Adrenal gland (tissue), 12 donors: ENCODE measurements around the gene MID1. TPM values are rescaled to one million over a fixed set of nuclear protein-coding genes. Genes with fewer than 3 reads are reported as not detected.
"Not testable (repeated sequence)": the region's sequence is repeated elsewhere in the genome, so short reads cannot be mapped to it uniquely, and the experiment has no call there.

ENCODE experiments used
- DNase-seq, 7 donors: peaks; one replicate each; pipeline ENCODE4 v3.0.0-alpha.2; 2019 to 2020
- H3K27ac ChIP-seq, 5 donors: fragments of 200-600 bp; sonication (generic) in 4 of 5; 1 replicate in 3 of 5; 2 replicates in 2 of 5; pipeline versions ENCODE4 v1.5.1 to v1.8.0; 2016 to 2020; ENCODE audit warnings: mild to moderate bottlenecking in 1 of 5
- H3K27me3 ChIP-seq: fragments of 200-600 bp; 2 replicates; pipeline ENCODE4 v1.8.0; 2021
- H3K36me3 ChIP-seq, 2 donors: fragments of 200-600 bp; replicated peaks in 1 of 2; 1 replicate in 1 of 2; 2 replicates in 1 of 2; pipeline versions ENCODE4 v1.5.1 to v1.8.0; 2018 to 2022
- H3K4me1 ChIP-seq, 2 donors: fragments of 200-600 bp; replicated peaks in 1 of 2; 1 replicate in 1 of 2; 2 replicates in 1 of 2; pipeline versions ENCODE4 v1.5.1 to v1.8.0; 2018 to 2021
- H3K4me3 ChIP-seq, 4 donors: fragments of 200-600 bp; sonication (generic) in 3 of 4; one replicate each; pipeline ENCODE4 v1.5.1; 2016 to 2018
- H3K9me3 ChIP-seq, 3 donors: fragments of 200-600 bp; sonication (generic) in 1 of 3; replicated peaks in 1 of 3; 1 replicate in 2 of 3; 2 replicates in 1 of 3; pipeline versions ENCODE4 v1.5.1 to v1.8.0; 2016 to 2021
- POLR2A ChIP-seq, 2 donors: fragments of 450-650 bp; IDR thresholded peaks; one replicate each; pipeline ENCODE4 v1.6.1; 2017; ENCODE audit warnings: antibody characterized with exemption in 2 of 2, mild to moderate bottlenecking in 2 of 2, moderate library complexity in 1 of 2
- WGBS, 4 donors: extraction: QIAGEN DNeasy Blood & Tissue Kit in 2 of 4; methylation state at CpG; one replicate each; pipeline versions ENCODE4 v1.1.5 to v1.1.7; 2013 to 2017; 5-methylcytosine and 5-hydroxymethylcytosine counted together
- intact Hi-C, 2 donors: fragments of 100-400 bp; cut with DNase I; formaldehyde crosslinking; loops; one replicate each; pipeline versions ENCODE4 v1.14.1 to v1.15.0; 2022 to 2023
- polyA plus RNA-seq, 3 donors: library from polyadenylated mRNA; stranded (reverse); fragments of 200-250 nt in 2 of 3; fragments of 350-450 nt in 1 of 3; fragmentation: Illumina TruSeq in 1 of 3; extraction: RNeasy Lipid Tissue Mini Kit (QIAGEN cat#74804) in 1 of 3; gene quantifications; one replicate each; pipeline ENCODE4 v1.2.3, GENCODE V29; 2013 to 2014
- total RNA-seq, 9 donors: library from RNA; depleted of rRNA in 4 of 9; stranded (reverse); fragments of >200 nt in 4 of 9; fragments of 120-200 nt in 1 of 9; fragmentation: NEBNext Ultra II Directional in 1 of 9; extraction: Animal tissue kit (Norgen Biotek cat#: 25700) in 1 of 9; gene quantifications; one replicate each; pipeline versions ENCODE4 v1.1.0 to v1.2.4, GENCODE V29; 2013 to 2023
- TF ChIP-seq, protein P1 (sequence below), 6 experiments: fragments of 450-650 bp in 4 of 6; fragments of 200-600 bp in 2 of 6; sonication (generic) in 1 of 6; IDR thresholded peaks; 1 replicate in 5 of 6; 2 replicates in 1 of 6; pipeline versions ENCODE4 v1.5.1 to v1.8.0; 2016 to 2021; ENCODE audit warnings: antibody characterized with exemption in 6 of 6, mild to moderate bottlenecking in 2 of 6, moderate library complexity in 1 of 6
- donor health status: healthy with polysubstance abuse.
- donor health status: Bipolar disorder and iron deficiency.
- donor health status: DM: yes; HTN: yes; CAD: no.
- donor health status: DM: no; HTN: no; CAD: no.
- donor health status: DM: no; HTN: no; CAD: no.
- donor health status: DM: yes; HTN: yes; CAD: no.

MID1 gene
- total and polyA plus RNA-seq, 12 donors: 3.6 to 19.4 (median 7.7) TPM

DNA sequence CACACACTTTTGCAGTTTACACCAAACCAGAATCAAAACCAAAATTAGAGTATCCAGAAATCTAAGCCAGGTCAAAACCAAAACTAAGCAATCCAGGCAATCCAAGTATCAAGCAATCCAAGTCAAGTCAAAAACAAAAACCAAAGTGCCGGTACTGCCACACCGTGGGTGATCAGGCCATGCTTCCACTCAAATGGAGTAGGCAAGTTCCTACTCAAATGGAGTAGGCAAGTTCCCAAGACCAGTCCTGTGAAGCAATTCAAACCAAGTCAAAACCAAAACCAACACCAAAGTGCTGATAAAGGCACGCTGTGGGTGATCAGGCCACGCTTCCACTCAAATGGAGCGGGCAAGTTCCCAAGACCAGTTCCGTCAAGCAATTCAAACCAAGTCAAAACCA lies 31.3 kb downstream of the MID1 start:
- Histone ChIP-seq H3K4me3 (no peak overlapping the region), H3K27ac (no peak overlapping the region), H3K27me3 (no peaks in the 10 kb centered on the region), H3K9me3 (no peaks in the 10 kb centered on the region), H3K36me3 (no peaks in the 10 kb centered on the region), H3K4me1 (no peaks in the 10 kb centered on the region)
- WGBS, 4 donors: 90 to 98% (median 94%) methylated on average over 6 of the region's 6 CpGs
- TF ChIP-seq, protein P1, sequence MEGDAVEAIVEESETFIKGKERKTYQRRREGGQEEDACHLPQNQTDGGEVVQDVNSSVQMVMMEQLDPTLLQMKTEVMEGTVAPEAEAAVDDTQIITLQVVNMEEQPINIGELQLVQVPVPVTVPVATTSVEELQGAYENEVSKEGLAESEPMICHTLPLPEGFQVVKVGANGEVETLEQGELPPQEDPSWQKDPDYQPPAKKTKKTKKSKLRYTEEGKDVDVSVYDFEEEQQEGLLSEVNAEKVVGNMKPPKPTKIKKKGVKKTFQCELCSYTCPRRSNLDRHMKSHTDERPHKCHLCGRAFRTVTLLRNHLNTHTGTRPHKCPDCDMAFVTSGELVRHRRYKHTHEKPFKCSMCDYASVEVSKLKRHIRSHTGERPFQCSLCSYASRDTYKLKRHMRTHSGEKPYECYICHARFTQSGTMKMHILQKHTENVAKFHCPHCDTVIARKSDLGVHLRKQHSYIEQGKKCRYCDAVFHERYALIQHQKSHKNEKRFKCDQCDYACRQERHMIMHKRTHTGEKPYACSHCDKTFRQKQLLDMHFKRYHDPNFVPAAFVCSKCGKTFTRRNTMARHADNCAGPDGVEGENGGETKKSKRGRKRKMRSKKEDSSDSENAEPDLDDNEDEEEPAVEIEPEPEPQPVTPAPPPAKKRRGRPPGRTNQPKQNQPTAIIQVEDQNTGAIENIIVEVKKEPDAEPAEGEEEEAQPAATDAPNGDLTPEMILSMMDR (IDR thresholded peaks at IDR 0.05): no peak
- no peak for TF ChIP-seq POLR2A (IDR thresholded peaks at IDR 0.05)
- intact Hi-C loops: no loop called here
- no peak for DNase-seq

DNA sequence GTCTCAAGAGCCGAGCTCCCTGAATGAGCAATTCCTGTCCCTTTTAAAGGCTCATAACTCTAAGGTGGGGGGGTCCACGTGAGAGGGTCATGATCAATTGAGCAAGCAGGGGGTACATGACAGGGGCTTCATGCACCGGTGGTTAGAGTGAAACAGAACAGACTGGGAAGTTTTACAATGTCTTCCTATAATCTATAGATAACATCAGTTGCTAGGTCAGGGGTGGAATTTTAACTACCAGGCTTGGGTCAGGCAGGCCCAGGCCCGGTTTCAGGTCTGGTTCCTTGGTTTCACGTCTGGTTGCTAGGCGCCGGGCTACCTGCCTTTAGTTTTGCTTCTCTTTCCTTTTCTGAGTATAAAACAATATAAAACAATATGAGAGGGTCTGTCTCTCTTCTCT lies 35.5 kb downstream of the MID1 start:
- DNase-seq, H3K27ac ChIP-seq, intact Hi-C loops, H3K36me3 ChIP-seq, H3K9me3 ChIP-seq, H3K27me3 ChIP-seq, H3K4me3 ChIP-seq, H3K4me1 ChIP-seq: not testable (repeated sequence)
- 76 to 86% (median 83%) methylated on average over 7 of the region's 7 CpGs for WGBS, 4 donors

DNA sequence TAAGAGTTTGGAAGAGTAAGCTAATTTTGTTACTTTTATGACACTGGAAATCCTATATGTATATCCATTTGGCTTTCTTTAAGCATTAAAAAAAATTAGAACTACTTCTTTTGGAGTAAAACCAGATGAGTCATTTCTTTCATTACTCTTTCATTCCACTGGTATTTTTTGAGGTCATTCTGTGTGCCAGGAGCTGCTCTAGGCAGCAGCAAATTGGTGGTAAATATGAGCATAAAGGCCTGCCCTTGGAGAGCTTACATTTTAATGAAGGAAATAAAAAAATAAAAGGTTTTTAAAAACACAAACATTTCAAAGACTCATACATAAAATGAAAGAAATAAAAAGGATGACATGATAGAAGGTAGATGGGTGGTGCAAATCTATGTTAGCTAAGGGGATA lies 37.4 kb downstream of the MID1 start:
- no peak for TF ChIP-seq POLR2A (IDR thresholded peaks at IDR 0.05)
- TF ChIP-seq, protein P1 (IDR thresholded peaks at IDR 0.05): no peak
- Histone ChIP-seq H3K4me3 (no peak overlapping the region), H3K4me1 (no peaks in the 10 kb centered on the region), H3K9me3 (no peaks in the 10 kb centered on the region), H3K27ac (no peak overlapping the region), H3K27me3 (no peaks in the 10 kb centered on the region), H3K36me3 (no peaks in the 10 kb centered on the region)
- DNase-seq: no peak
- intact Hi-C loops: no loop called here

DNA sequence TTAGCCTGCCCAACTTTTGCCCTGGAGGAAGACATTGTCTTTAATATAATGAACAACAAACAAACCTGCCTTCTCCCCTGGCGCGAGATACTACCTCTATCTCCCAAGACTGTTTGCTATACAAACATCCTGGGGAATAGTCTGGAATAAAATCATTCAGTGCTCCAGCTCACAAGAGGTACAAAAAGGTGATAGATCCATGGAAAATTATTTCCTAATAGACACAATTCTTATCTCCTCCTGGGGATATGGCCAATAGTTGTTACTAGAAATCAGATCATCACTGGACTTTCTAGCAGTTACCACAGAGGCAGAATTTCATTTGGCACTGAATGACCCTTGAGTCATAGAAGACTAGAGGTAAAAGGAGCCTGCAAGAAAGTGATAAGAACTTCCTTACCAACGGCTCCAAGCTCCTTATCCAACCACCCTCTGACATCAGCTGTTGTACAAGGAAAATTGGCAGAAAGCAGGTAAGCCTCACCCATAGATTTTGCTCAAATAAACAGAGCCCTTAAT lies 38.1 kb downstream of the MID1 start:
- Histone ChIP-seq H3K4me3 (no peak overlapping the region), H3K9me3 (no peaks in the 10 kb centered on the region), H3K27me3 (no peaks in the 10 kb centered on the region), H3K36me3 (no peaks in the 10 kb centered on the region), H3K4me1 (no peaks in the 10 kb centered on the region), H3K27ac (no peak overlapping the region)
- peak in 1 of 7 donors; percentile 21 for DNase-seq
- 60 to 71% (median 65%) methylated on average over 3 of the region's 3 CpGs for WGBS, 4 donors
- intact Hi-C loops: no loop called here
- no peak for TF ChIP-seq POLR2A (IDR thresholded peaks at IDR 0.05)
- TF ChIP-seq, protein P1 (IDR thresholded peaks at IDR 0.05): no peak
